Uterus (tissue), 4 donors: ENCODE data around the gene CCNA2. TPM values are rescaled to one million over a fixed set of nuclear protein-coding genes. Genes with fewer than 3 reads are reported as not detected.
A peak's percentile ranks its signal among the peaks of the same experiment; 100 is the strongest.

ENCODE experiments used
- DNase-seq, 2 donors: peaks; one replicate each; pipeline ENCODE4 v3.0.0-alpha.2; 2019 to 2020
- H3K27ac ChIP-seq, 2 donors: fragments of 200-600 bp; sonication (generic); 1 replicate in 1 of 2; 2 replicates in 1 of 2; pipeline ENCODE4 v1.5.1; 2016 to 2018
- H3K27me3 ChIP-seq, 2 donors: fragments of 200-600 bp; sonication (generic); one replicate each; pipeline ENCODE4 v1.5.1; 2018 to 2019; ENCODE audit warnings: control low read depth in 1 of 2
- H3K36me3 ChIP-seq, 2 donors: fragments of 200-600 bp; sonication (generic); one replicate each; pipeline ENCODE4 v1.5.1; 2019; ENCODE audit warnings: control low read depth in 1 of 2
- H3K4me1 ChIP-seq, 2 donors: fragments of 200-600 bp; sonication (generic); one replicate each; pipeline ENCODE4 v1.5.1; 2018 to 2019; ENCODE audit warnings: control low read depth in 1 of 2
- H3K4me3 ChIP-seq, 2 donors: fragments of 200-600 bp; sonication (generic); 1 replicate in 1 of 2; 2 replicates in 1 of 2; pipeline ENCODE4 v1.5.1; 2018 to 2019; ENCODE audit warnings: mild to moderate bottlenecking in 1 of 2
- H3K9me3 ChIP-seq, 2 donors: fragments of 200-600 bp; sonication (generic); one replicate each; pipeline ENCODE4 v1.5.1; 2019; ENCODE audit warnings: control low read depth in 1 of 2
- CTCF ChIP-seq, 4 experiments: fragments of 200-600 bp in 2 of 4; fragments of 450-650 bp in 2 of 4; sonication (generic) in 2 of 4; IDR thresholded peaks; one replicate each; pipeline ENCODE4 v1.5.1; 2016 to 2019; ENCODE audit warnings: antibody characterized with exemption in 4 of 4, mild to moderate bottlenecking in 2 of 4, moderate library complexity in 1 of 4
- POLR2A ChIP-seq, 2 donors: fragments of 450-650 bp; IDR thresholded peaks; one replicate each; pipeline ENCODE4 v1.6.1; 2016; ENCODE audit warnings: antibody characterized with exemption in 2 of 2, mild to moderate bottlenecking in 1 of 2, moderate library complexity in 1 of 2
- intact Hi-C: fragments of 100-400 bp; cut with DNase I; formaldehyde crosslinking; loops from one replicate; pipeline ENCODE4 v1.15.1; 2023; ENCODE audit warnings: low total_unique reads
- total RNA-seq, 4 donors: library from RNA; depleted of rRNA in 3 of 4; stranded (reverse); fragments of >200 nt in 3 of 4; gene quantifications; one replicate each; pipeline versions ENCODE4 v1.1.0 to v1.2.4, GENCODE V29; 2014 to 2023
- donor health status: DM: yes; HTN: yes; CAD: no.

CCNA2 gene
- total RNA-seq, 4 donors from 2014 or later, result 0.59 to 39.8 (median 3.7) TPM

DNA sequence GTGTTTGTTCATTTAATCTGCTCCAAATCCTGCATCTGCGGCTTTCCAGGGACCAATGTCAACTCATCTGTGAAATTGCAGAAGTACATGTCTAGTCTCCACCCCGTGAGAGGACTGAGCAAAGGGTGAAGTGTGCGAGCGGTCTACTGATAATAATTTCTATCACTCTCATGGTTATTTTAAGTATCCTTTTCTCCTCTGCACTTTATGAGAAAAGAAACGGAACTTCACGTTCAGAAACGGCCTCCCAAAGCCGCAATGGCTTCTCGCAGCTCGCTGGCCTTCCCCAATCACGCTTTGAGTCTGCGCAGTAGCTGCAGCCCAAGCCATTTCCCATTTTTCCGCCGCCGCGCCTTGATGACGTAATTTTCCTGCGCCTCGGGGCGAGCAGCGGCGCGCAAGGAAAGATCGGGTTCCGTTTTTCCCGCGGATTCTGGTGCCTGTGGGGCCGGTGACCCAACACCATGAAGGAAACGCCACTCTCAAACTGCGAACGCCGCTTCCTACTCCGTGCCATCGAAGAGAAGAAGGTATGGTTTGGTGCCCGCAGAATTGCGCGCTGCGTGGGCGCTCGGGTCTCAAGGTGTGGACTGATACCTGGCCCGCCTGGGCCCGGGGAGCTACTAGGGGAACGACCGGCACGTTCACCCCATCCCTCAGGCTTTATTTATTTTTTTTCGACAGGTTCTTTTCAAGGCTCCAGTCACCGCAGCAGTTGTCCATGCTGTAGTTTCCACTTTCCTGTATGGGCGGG is 22.5 kb downstream of the CCNA2 start, which contains the start of gene EXOSC9:
EXOSC9 (plus strand) TSS at position 363 of the 754 bp plus-strand sequence; CDS start at position 465, 102 bp downstream.
- Histone ChIP-seq H3K36me3 (no peaks in the 10 kb centered on the region), H3K4me1 (peaks cover 0 to 5% of the 10 kb centered on the region in 2 donors), H3K9me3 (no peaks in the 10 kb centered on the region), H3K4me3 (peak within 1 kb of the TSS; percentile 74 to 88), H3K27ac (peak within 1 kb of the TSS; percentile 83 to 94), H3K27me3 (no peaks in the 10 kb centered on the region)
- intact Hi-C loops, result no loop called here
- peak; percentile 92 to 96 for DNase-seq
- TF ChIP-seq CTCF (IDR thresholded peaks at IDR 0.05) (no peak), POLR2A (IDR thresholded peaks at IDR 0.05) (peak; percentile 59 to 75)

DNA sequence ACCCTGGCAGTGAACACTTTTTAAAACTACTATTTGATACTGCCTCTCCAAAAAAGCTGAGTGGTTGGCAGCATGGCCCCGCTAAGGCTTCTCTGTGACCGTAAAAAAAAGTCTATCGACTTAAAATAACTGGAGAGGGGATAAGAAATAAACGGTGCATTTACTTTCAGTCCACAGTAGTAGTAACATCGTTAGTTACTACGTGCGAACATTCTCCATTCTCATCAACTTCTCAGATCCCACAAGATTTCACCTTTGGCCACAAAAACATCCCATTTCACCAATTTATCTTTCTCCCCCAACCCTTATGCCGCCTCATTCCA is 23.1 kb downstream of the CCNA2 start:
- Histone ChIP-seq H3K4me1 (peaks cover 0 to 5% of the 10 kb centered on the region in 2 donors), H3K36me3 (no peaks in the 10 kb centered on the region), H3K27ac (peak overlapping the region; percentile 83 to 94), H3K4me3 (peak overlapping the region; percentile 74 to 88), H3K9me3 (no peaks in the 10 kb centered on the region), H3K27me3 (no peaks in the 10 kb centered on the region)
- TF ChIP-seq CTCF (IDR thresholded peaks at IDR 0.05) (no peak), POLR2A (IDR thresholded peaks at IDR 0.05) (no peak)
- no peak for DNase-seq
- intact Hi-C loops, result no loop called here

DNA sequence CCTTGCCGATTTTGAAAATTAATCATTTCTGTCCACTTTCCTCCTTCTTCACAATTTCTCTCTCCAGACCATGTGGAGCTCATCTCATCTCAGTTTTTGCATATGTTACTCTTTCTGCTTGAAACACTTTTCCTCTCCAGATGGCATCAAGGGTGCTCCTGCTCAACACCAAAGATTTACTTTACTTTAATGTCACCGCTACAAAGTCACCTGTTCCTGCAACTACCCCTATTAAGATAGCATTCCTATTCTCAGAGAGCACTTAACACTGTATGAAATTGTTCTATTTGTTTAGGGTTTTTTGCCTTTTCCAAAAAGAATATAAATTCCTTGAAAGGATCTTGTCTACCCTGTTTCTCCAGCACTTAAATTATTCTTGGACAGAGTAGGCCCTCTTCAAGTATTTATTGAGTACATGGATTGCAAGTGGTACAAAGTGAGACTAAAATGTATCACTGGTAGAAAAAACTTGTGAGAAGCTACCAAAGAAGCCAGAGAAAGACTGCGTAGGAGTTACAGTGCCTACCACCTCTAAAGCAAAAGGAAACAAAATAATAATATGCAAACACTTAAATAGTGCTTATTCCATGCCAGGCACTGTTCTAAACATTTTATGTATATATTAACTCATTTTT is 23.7 kb downstream of the CCNA2 start:
- Histone ChIP-seq H3K4me3 (no peak overlapping the region), H3K9me3 (no peaks in the 10 kb centered on the region), H3K27ac (peak overlapping the region; percentile 83 to 94), H3K36me3 (no peaks in the 10 kb centered on the region), H3K27me3 (no peaks in the 10 kb centered on the region), H3K4me1 (peaks cover 0 to 5% of the 10 kb centered on the region in 2 donors)
- DNase-seq, result no peak
- TF ChIP-seq POLR2A (IDR thresholded peaks at IDR 0.05), result no peak
- TF ChIP-seq CTCF (IDR thresholded peaks at IDR 0.05), result no peak
- intact Hi-C loops, result no loop called here

- no peaks in the 10 kb centered on the region for H3K36me3 ChIP-seq
- no peak overlapping the region for H3K27ac ChIP-seq
- H3K9me3 ChIP-seq, result no peaks in the 10 kb centered on the region
- DNase-seq, result no peak
- peaks cover 0 to 5% of the 10 kb centered on the region in 2 donors for H3K4me1 ChIP-seq
- no peaks in the 10 kb centered on the region for H3K27me3 ChIP-seq
- no peak overlapping the region for H3K4me3 ChIP-seq
- TF ChIP-seq CTCF (IDR thresholded peaks at IDR 0.05), result no peak
- no peak for TF ChIP-seq POLR2A (IDR thresholded peaks at IDR 0.05)
- intact Hi-C loops, result no loop called here
Measured at GRCh38 chr4:121799208-121799823, 24.4 kb downstream of the CCNA2 start.

GRCh38 chr4:121796283-121796682 is 27.4 kb downstream of the CCNA2 start:
- DNase-seq, result no peak
- Histone ChIP-seq H3K36me3 (no peaks in the 10 kb centered on the region), H3K27ac (no peak overlapping the region), H3K4me1 (no peaks in the 10 kb centered on the region), H3K27me3 (no peaks in the 10 kb centered on the region), H3K4me3 (no peak overlapping the region), H3K9me3 (no peaks in the 10 kb centered on the region)
- TF ChIP-seq POLR2A (IDR thresholded peaks at IDR 0.05), result no peak
- intact Hi-C loops, result no loop called here
